SH-SY5Y (cell line): ENCODE results near the gene SELENOK.

Source experiments
- GATA2 ChIP-seq: IDR thresholded peaks from 2 replicates; pipeline ENCODE4 v1.6.1; 2011; ENCODE audit warnings: mild to moderate bottlenecking, low read depth, low read length
- GATA3 ChIP-seq: IDR thresholded peaks from 2 replicates; pipeline ENCODE4 v1.6.1; 2011; ENCODE audit warnings: low read depth, mild to moderate bottlenecking, low read length, moderate library complexity

DNA sequence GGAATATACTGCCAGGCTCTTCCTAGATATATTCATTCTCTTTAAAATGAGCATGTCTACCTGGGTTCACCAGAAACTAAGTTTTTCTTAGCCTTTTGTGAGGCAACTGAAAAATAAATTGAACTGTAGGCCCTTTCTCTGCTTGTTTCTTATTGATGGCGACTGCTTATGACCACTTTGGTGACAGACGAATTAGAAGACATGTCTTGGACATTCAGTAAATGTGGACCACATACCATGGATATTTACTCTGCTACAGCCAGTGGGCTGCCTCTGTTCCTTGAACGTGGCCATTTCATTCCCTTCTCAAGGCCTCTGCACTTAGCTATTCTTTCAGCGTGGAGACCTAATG lies 603 bp upstream of the SELENOK start:
- TF ChIP-seq GATA2 (no peak), GATA3 (no peak)
